Muscle of leg (tissue), 11 donors: ENCODE results near the gene ZNF280A. TPM values are rescaled to one million over a fixed set of nuclear protein-coding genes. Genes with fewer than 3 reads are reported as not detected.
"Not testable (repeated sequence)": the region's sequence is repeated elsewhere in the genome, so short reads cannot be mapped to it uniquely, and the experiment has no call there.

Experiments
- DNase-seq: peaks from one replicate; pipeline ENCODE4 v3.0.0; 2013
- H3K27ac ChIP-seq: one replicate; pipeline ENCODE4 v1.5.1; 2013; ENCODE audit warnings: mild to moderate bottlenecking, low read length, control low read depth
- H3K27me3 ChIP-seq: one replicate; pipeline ENCODE4 v1.6.1; 2013; ENCODE audit warnings: low read length; ENCODE audit not compliant: control insufficient read depth, insufficient read depth
- H3K36me3 ChIP-seq: one replicate; pipeline ENCODE4 v1.6.1; 2013; ENCODE audit warnings: low read length; ENCODE audit not compliant: control insufficient read depth, insufficient read depth
- H3K4me1 ChIP-seq: one replicate; pipeline ENCODE4 v1.6.1; 2013; ENCODE audit warnings: low read length; ENCODE audit not compliant: control insufficient read depth, insufficient read depth
- H3K4me3 ChIP-seq: one replicate; pipeline ENCODE4 v1.5.1; 2013; ENCODE audit warnings: low read length, control low read depth
- H3K9me3 ChIP-seq: replicated peaks from 2 replicates; pipeline ENCODE4 v1.6.1; 2013; ENCODE audit warnings: low read depth, low read length; ENCODE audit not compliant: control insufficient read depth
- WGBS: methylation state at CpG from one replicate; pipeline ENCODE4 v1.1.5; 2013; ENCODE audit warnings: missing lambda C conversion rate; ENCODE audit not compliant: insufficient coverage; 5-methylcytosine and 5-hydroxymethylcytosine counted together
- polyA plus RNA-seq, 8 donors: library from polyadenylated mRNA; unstranded; fragments of 120-200 nt; gene quantifications; one replicate each; pipeline versions ENCODE4 v1.2.1 to v1.2.3, GENCODE V29; 2013; ENCODE audit warnings: inconsistent platforms in 1 of 8, low replicate concordance in 1 of 8; ENCODE audit not compliant: insufficient read length in 8 of 8, insufficient read depth in 1 of 8
- total RNA-seq: library from RNA; stranded (reverse); fragments of 120-200 nt; gene quantifications from one replicate; pipeline ENCODE4 v1.2.4, GENCODE V29; 2013

Gene ZNF280A
- total and polyA plus RNA-seq, 9 donors, result 0.08 to 0.09 TPM; not detected in 7

DNA sequence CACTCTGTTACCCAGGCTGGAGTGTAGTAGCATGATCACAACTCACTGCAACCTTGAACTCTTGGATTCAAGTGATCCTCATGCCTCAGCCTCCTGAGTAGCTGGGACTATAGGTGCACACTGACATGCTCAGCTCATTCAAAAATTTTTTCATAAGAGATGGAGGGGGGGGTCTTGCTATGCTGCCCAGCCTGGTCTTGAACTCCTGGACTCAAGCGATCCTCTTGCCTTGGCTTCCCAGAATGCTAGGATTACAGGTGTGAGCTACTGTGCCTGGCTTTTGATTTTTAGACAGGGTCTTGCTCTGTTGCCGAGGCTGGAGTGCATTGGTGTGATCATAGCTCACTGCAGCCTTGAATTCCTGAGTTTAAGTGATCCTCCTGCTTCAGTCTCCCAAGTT lies 25.0 kb upstream of the ZNF280A start:
- no peak overlapping the region for H3K27ac ChIP-seq
- no peak overlapping the region for H3K4me3 ChIP-seq
- H3K4me1 ChIP-seq, result no peaks in the 10 kb centered on the region
- H3K36me3 ChIP-seq, result no peaks in the 10 kb centered on the region
- 94% methylated on average over 2 of the region's 2 CpGs for WGBS
- no peaks in the 10 kb centered on the region for H3K9me3 ChIP-seq
- peaks cover 4% of the 10 kb centered on the region for H3K27me3 ChIP-seq
- DNase-seq, result no peak

DNA sequence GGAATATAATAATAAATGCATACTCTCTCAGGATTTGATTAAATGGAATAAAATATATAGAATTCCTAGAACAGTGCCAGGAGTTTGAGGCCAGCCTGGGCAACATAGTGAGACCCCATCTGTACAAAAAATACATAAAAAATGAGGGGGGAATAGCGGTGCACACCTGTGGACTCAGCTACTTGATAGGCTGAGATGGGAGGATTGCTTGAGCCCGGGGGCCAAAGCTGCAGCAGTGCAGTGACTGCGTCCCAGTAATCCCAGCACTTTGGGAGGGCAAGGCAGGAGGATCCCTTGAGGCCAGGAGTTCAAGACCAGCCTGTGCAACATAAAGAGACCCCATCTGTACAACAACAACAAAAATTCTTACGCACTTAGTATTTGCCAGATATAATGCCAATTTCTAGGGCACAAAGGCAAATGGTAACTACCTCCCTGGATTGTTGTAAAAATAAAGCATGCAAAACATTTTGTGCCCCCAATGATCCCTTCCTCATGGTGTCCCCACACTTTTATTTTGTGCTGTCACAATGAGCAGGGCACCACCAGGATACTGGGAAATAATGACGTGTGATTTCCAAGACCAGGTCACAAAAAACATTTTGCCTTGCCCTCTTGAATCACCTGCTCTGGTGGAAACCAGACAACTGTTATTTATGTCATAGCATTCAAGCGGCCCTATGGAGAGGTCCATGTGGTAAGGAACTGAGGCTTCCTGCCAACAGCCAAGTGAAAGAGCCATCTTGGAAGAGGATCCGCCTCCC lies 18.3 kb upstream of the ZNF280A start:
- DNase-seq, result no peak
- no peak overlapping the region for H3K4me3 ChIP-seq
- no peaks in the 10 kb centered on the region for H3K4me1 ChIP-seq
- no peak overlapping the region for H3K27ac ChIP-seq
- H3K27me3 ChIP-seq, result no peaks in the 10 kb centered on the region
- WGBS, result 64% methylated on average over 4 of the region's 7 CpGs
- H3K36me3 ChIP-seq, result no peaks in the 10 kb centered on the region
- no peaks in the 10 kb centered on the region for H3K9me3 ChIP-seq

DNA sequence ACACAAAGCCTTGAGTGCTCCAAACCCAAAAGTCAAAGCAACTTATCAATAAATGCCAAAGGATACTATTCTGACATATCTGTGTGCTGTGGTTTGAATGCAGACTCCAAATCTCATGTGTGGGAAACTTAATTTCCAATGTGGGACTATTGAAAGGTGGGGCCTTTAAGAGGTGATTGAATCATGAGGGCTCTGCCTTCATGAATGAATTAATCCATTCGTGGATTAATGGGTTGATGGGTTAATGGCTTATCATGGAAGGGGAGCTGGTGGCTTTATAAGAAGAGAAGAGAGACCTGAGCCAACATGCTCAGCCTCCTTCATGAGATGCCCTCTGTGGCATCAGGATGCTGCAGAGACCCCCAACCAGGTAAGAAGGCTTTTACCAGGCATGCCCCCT lies 16.8 kb upstream of the ZNF280A start:
- Histone ChIP-seq H3K9me3 (no peaks in the 10 kb centered on the region), H3K27me3 (no peaks in the 10 kb centered on the region), H3K4me1 (no peaks in the 10 kb centered on the region), H3K4me3 (no peak overlapping the region), H3K36me3 (no peaks in the 10 kb centered on the region), H3K27ac (no peak overlapping the region)
- WGBS, result 67% methylated on average over 1 of the region's 1 CpG
- no peak for DNase-seq

DNA sequence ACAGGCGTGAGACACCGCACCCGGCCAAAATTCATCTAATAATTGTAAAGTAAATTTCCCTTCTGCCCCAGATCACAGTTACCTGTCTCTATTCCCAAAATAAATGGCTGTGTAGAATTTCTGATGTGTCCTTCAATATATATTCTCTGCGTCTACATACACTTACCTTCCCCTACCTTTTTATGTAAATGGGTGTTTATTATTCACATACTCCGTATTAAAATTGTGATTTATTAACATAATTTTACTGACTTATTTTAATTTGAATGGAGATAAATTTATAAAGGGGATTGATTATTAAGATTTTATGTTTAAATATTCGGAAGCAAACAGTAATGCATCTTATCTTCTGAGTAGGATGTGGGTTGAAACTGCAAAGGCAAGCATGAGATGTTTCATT lies 16.4 kb upstream of the ZNF280A start:
- no CpG with 5 or more reads among the region's 6 CpGs for WGBS
- no peaks in the 10 kb centered on the region for H3K27me3 ChIP-seq
- no peak overlapping the region for H3K27ac ChIP-seq
- H3K4me3 ChIP-seq, result no peak overlapping the region
- H3K36me3 ChIP-seq, result no peaks in the 10 kb centered on the region
- H3K4me1 ChIP-seq, result no peaks in the 10 kb centered on the region
- no peak for DNase-seq
- no peaks in the 10 kb centered on the region for H3K9me3 ChIP-seq

DNA sequence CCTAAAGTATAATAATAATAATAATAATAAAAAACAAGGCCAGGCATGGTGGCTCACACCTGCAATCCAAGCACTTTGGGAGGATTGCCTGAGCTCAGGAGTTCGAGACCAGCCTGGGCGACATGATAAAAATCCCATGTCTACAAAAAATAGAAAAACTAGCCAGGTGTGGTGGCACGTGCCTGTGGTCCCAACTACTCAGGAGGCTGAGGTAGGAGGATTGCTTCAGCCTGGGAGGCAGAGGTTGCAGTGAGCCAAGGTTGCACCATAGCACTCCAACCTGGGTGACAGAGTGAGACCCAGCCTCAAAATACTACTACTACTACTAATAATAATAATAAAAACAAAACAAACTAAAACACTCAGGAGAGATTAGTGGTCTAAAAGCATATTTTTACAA lies 15.6 kb upstream of the ZNF280A start:
- no peaks in the 10 kb centered on the region for H3K36me3 ChIP-seq
- H3K27ac ChIP-seq, result no peak overlapping the region
- no CpG with 5 or more reads among the region's 3 CpGs for WGBS
- no peaks in the 10 kb centered on the region for H3K9me3 ChIP-seq
- no peak for DNase-seq
- no peak overlapping the region for H3K4me3 ChIP-seq
- no peaks in the 10 kb centered on the region for H3K4me1 ChIP-seq
- H3K27me3 ChIP-seq, result no peaks in the 10 kb centered on the region

DNA sequence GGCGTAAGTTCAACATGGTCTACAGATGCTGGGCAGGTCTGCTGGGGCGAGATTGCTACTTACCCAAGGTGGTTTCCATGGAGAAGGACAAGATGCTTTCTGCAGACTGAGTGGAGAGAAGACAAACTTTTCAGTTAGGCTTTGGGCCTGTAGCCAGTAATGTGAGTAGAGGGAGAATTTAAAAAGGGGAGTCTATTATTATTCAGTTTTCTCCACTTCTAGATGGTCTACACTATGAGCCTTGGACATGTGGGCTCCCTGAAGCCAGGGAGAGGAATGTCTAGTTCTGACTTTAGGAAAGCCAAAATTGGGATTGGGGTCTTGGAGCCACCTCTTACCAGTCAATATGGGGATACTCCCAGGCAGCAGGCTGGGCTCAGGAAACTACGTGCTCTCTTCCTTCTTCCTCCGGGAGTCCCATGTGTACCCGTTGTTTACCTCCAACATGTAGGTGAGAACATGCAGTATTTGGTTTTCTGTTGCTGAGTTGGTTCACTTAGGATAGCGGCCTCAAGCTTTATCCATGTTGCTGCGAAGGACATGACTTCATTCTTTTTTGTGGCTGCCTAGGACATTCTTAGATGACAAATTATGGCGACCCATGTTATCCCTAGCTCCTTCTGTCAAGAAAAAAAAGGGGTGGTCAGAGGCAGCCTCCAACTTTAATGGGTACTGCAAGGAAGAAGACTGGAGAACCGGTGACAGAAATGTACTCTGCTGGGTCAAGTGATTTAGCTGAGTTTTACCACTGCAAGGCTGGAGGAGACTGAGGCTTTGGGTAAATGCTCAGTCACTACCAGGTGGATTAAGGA lies 14.7 kb upstream of the ZNF280A start:
- WGBS, result 82% methylated on average over 6 of the region's 9 CpGs
- DNase-seq, result no peak
- no peaks in the 10 kb centered on the region for H3K9me3 ChIP-seq

DNA sequence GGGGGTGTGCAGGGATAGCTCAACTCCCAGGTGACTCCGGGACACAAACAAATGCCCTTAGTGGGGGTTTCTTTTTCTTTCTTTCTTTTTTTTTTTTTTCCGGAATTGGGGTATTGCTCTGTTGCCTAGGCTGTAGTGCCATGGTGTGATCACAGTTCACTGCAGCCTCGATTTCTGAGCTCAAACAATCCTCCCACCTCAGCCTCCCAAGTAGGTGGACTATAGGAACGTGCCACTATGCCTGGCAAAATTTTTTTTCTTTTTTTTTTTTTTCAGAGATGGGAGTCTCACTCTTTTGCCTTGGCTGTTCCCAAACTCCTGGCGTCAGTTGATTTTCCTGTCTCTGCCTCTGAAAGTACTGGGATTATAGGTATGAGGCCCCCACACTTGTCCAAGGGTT lies 13.8 kb upstream of the ZNF280A start:
- no peak for DNase-seq
- Histone ChIP-seq H3K9me3 (no peaks in the 10 kb centered on the region), H3K27ac (no peak overlapping the region), H3K27me3 (no peaks in the 10 kb centered on the region), H3K4me1 (no peaks in the 10 kb centered on the region), H3K4me3 (no peak overlapping the region), H3K36me3 (no peaks in the 10 kb centered on the region)
- no CpG with 5 or more reads among the region's 5 CpGs for WGBS

More for the DNA sequence above, 14.7 kb upstream of the ZNF280A start:
- Histone ChIP-seq H3K36me3 (no peaks in the 10 kb centered on the region), H3K27me3 (no peaks in the 10 kb centered on the region), H3K4me3 (no peak overlapping the region), H3K27ac (no peak overlapping the region), H3K4me1 (no peaks in the 10 kb centered on the region)

DNA sequence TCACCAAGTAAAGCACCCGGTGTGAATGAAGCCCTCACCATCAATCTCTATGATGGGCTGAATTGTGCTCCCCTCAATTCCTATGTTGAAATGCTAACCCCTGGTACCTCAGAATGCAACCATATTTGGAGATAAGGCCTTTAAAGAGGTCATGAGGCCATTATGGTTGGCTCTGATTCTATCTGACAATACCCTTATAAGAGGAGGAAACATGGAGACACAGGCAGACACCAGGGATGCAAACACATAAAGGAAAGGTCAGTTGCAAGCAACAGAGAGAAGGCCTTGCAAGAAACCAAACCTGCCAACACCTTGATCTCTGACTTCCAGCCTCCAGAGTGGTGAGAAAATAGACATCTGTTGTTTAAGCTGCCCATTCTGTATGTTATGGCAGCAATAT lies 13.3 kb upstream of the ZNF280A start:
- DNase-seq, result no peak
- WGBS, result no CpG with 5 or more reads among the region's 1 CpG
- H3K4me1 ChIP-seq, result no peaks in the 10 kb centered on the region
- no peak overlapping the region for H3K27ac ChIP-seq
- no peaks in the 10 kb centered on the region for H3K27me3 ChIP-seq
- no peaks in the 10 kb centered on the region for H3K36me3 ChIP-seq
- no peak overlapping the region for H3K4me3 ChIP-seq
- no peaks in the 10 kb centered on the region for H3K9me3 ChIP-seq

DNA sequence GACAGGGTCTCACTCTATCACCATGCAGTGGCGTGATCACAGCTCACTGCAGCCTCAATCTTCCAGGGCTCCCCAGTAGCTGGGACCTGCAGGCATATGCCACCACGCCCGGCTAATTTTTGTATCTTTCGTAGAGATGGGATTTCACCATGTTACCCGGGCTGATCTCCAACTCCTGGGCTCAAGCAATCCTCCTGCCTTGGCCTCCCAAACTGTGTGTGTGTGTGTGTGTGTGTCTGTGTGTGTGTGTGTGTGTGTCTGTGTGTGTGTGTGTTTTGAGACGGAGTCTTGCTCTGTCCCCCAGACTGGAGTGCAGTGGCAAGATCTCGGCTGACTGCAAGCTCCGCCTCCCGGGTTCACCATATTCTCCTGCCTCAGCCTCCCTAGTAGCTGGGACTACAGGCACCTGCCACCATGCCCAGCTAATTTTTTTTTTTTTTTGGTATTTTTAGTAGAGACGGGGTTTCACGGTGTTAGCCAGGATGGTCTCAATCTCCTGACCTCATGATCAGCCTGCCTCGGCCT lies 12.5 kb upstream of the ZNF280A start:
- H3K4me3 ChIP-seq, H3K27me3 ChIP-seq, H3K36me3 ChIP-seq, H3K4me1 ChIP-seq, DNase-seq, H3K27ac ChIP-seq, H3K9me3 ChIP-seq: not testable (repeated sequence)
- WGBS, result 95% methylated on average over 2 of the region's 12 CpGs

DNA sequence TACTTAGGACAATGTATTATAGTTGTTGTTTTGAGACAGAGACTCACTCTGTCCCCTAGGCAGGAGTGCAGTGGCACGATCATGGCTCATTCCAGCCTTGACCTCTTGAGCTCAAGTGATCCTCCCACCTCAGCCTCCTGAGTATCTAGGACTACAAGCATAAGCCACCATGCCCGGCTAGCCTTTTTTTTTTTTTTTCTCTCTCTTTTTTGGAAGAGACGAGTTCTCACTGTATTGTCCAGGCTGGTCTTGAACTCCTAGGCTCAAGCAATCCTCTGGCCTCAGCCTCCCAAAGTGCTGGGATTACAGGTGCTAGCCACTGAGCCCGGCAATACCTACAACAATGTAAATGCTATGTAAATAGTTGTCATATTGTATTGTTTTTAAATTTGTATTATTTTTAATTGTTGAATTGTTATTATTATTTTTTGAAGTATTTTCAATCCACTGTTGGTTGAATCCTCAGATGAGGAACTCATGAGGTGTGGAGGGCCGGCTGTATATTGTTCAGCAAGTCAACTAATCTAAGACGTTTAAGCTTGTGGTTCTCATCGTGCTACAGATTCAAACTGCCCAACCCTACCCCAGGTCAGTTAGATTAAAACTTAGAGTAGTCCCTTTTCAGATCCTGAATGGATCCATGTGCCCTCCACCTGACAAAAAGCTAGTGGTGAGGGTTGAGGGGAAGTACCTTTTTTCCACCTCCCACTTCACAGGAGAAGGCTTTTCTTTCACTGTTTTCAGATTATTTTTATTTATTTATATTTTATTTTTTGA lies 11.9 kb upstream of the ZNF280A start:
- DNase-seq, result no peak

More for the DNA sequence above, 11.9 kb upstream of the ZNF280A start:
- Histone ChIP-seq H3K9me3 (no peaks in the 10 kb centered on the region), H3K27me3 (no peaks in the 10 kb centered on the region), H3K4me3 (no peak overlapping the region), H3K36me3 (no peaks in the 10 kb centered on the region), H3K4me1 (no peaks in the 10 kb centered on the region), H3K27ac (no peak overlapping the region)
- 40% methylated on average over 1 of the region's 7 CpGs for WGBS
